ENCODE results near the gene VWA3A. TPM values are rescaled to one million over a fixed set of nuclear protein-coding genes. Genes with fewer than 3 reads are reported as not detected.
A peak's percentile ranks its signal among the peaks of the same experiment; 100 is the strongest.

Gene VWA3A
- total RNA-seq, 1 experiment from 2014 or later: not detected

DNA sequence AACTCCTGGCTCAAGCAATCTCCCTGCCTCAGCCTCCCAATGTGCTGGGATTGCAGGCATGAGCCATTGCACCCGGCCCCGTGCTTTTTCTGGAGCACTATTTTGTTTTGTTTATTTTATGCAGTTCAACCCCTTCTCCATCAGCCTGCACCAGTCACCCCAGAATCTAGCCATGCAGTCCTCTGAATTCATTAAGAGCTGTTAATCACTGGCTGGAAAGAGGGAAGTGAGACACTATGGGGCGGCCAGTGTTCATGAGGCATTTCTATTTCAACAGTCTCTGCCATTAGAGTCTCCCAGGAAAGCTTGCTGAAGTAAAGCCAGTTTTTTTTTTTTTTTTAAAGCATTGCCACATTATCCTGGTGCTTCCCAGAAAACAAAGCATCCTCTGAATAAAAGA lies 1.7 kb downstream of the VWA3A start:
- no peaks in the 10 kb centered on the region for H3F3A ChIP-seq (ENCODE audit: low read length, unreplicated experiment)
- DNase-seq (no peak), ATAC-seq (no peak)
- H3K9me3 ChIP-seq (ENCODE audit: low read length): no peaks in the 10 kb centered on the region
- no peaks in the 10 kb centered on the region for H3K79me2 ChIP-seq (ENCODE audit: low read length)
- H3K36me3 ChIP-seq (ENCODE audit: low read depth, low read length): no peaks in the 10 kb centered on the region
- TF ChIP-seq CTCF (conservative IDR thresholded peaks at IDR 0.05; ENCODE audit: low read depth, low read length) (no peak), EZH2phosphoT487 (IDR thresholded peaks at IDR 0.05; ENCODE audit: borderline replicate concordance, low read length) (no peak), EZH2 (IDR thresholded peaks at IDR 0.05; ENCODE audit: low read length, unreplicated experiment) (no peak)
- no TSS peak for BruUV-seq (replicated peaks)
- peaks cover 9% of the 10 kb centered on the region; the same call in 1 of the 2 replicates for H3K4me1 ChIP-seq (ENCODE audit: insufficient read depth, low read length)
- no peak overlapping the region for H3K27ac ChIP-seq (ENCODE audit: low read length)
- ChIA-PET CTCF (no interaction called here), POLR2A (ENCODE audit: unreplicated experiment) (no interaction called here)
- no peak overlapping the region for H2AFZ ChIP-seq (ENCODE audit: low read length)
- no peaks in the 10 kb centered on the region for H4K20me1 ChIP-seq (ENCODE audit: low read length)
- H3K4me3 ChIP-seq (ENCODE audit: low read length): no peak overlapping the region
- no peaks in the 10 kb centered on the region for H3K9me2 ChIP-seq (replicated peaks; ENCODE audit: low read length)
- H3K27me3 ChIP-seq (ENCODE audit: low read length): no peaks in the 10 kb centered on the region
- H3K9ac ChIP-seq (ENCODE audit: low read length): no peak overlapping the region
- H3K4me2 ChIP-seq (ENCODE audit: low read length): no peak overlapping the region
- intact Hi-C loops (cut with micrococcal nuclease): no loop called here

DNA sequence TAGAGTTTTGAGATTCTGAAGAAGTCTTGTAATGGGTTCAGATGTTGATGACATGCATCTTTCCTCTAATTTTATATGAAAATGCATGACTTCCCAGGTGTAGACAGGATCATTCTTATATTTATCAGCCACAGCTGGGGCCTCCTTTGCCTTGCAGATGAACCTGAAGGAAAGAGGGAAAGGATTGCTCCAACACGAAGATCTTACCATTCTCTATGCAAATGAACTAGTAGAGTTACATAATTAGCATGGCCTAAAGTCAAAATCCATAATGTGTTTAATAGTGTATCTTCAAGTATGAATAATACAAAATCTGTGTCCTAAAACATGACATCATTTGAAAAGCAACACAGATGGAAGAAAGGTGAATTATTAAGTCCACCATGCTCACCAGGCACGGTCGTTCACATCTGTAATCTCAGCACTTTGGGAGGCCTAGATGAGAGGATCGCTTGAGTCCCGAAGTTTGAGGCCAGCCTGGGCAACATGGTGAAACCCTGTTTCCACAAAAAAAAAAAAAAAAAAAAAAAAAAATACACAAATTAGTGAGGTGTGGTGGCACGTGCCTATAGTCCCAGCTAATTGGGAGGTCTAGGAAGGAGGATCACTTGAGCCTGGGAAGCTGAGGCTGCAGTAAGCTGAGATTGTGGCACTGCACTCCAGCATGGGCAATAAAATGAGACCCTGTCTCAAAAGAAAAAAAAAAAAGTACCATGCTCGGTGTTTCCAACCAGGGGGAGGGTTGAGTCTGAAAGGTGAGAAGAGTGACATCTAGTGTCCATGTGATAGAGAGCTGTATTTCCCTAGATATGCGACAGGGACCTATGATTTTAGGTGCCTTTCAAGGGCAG lies 6.3 kb downstream of the VWA3A start:
- ATAC-seq: peak; percentile 77
- TF ChIP-seq CTCF (conservative IDR thresholded peaks at IDR 0.05; ENCODE audit: low read depth, low read length) (peak; percentile 68), EZH2 (IDR thresholded peaks at IDR 0.05; ENCODE audit: low read length, unreplicated experiment) (no peak), EZH2phosphoT487 (IDR thresholded peaks at IDR 0.05; ENCODE audit: borderline replicate concordance, low read length) (no peak)
- ChIA-PET POLR2A (ENCODE audit: unreplicated experiment) (no interaction called here), CTCF (interaction anchor here (0.6 to 1.4 kb wide), 12 partner anchors 21 to 148 kb away, joined by 3 to 8 read pairs (median 5); partner anchors contain the start of gene UQCRC2)
- intact Hi-C loops (cut with micrococcal nuclease): loop anchor here (2.0 kb wide), 2 partner anchors 98 to 148 kb away; partner anchors contain the start of gene PDZD9
- H3K36me3 ChIP-seq (ENCODE audit: low read depth, low read length): no peaks in the 10 kb centered on the region
- H3K27me3 ChIP-seq (ENCODE audit: low read length): no peaks in the 10 kb centered on the region
- no peaks in the 10 kb centered on the region for H3K4me1 ChIP-seq (ENCODE audit: insufficient read depth, low read length)
- H3K9me3 ChIP-seq (ENCODE audit: low read length): no peaks in the 10 kb centered on the region
- peak; percentile 60 for DNase-seq
- H3K27ac ChIP-seq (ENCODE audit: low read length): no peak overlapping the region
- H4K20me1 ChIP-seq (ENCODE audit: low read length): no peaks in the 10 kb centered on the region
- no peaks in the 10 kb centered on the region for H3F3A ChIP-seq (ENCODE audit: low read length, unreplicated experiment)
- BruUV-seq (replicated peaks): no TSS peak
- H3K9me2 ChIP-seq (replicated peaks; ENCODE audit: low read length): no peaks in the 10 kb centered on the region
- H3K4me2 ChIP-seq (ENCODE audit: low read length): peak overlapping the region; percentile 65
- no peak overlapping the region for H3K9ac ChIP-seq (ENCODE audit: low read length)
- no peaks in the 10 kb centered on the region for H3K79me2 ChIP-seq (ENCODE audit: low read length)
- H2AFZ ChIP-seq (ENCODE audit: low read length): peak overlapping the region; percentile 36; the same call in 1 of the 2 replicates
- no peak overlapping the region for H3K4me3 ChIP-seq (ENCODE audit: low read length)
